ENCODE data around the gene RGS11.

- TF ChIP-seq CTCF (IDR thresholded peaks at IDR 0.05; ENCODE audit: poor library complexity, severe bottlenecking) (no peak), POLR2AphosphoS5 (IDR thresholded peaks at IDR 0.05) (no peak), REST (IDR thresholded peaks at IDR 0.05; ENCODE audit: borderline replicate concordance) (no peak), EP300 (conservative IDR thresholded peaks at IDR 0.05; ENCODE audit: poor library complexity, severe bottlenecking) (no peak), TAF1 (IDR thresholded peaks at IDR 0.05; ENCODE audit: low read depth) (no peak), EZH2 (IDR thresholded peaks at IDR 0.05; ENCODE audit: borderline replicate concordance, insufficient read depth, low read length, poor library complexity, severe bottlenecking) (no peak), RAD21 (conservative IDR thresholded peaks at IDR 0.05) (no peak), MXI1 (conservative IDR thresholded peaks at IDR 0.05; ENCODE audit: poor library complexity, severe bottlenecking) (no peak)
These were observed 13.8 kb upstream of the RGS11 start for GRCh38 chr16:289395-289997.

Measured in neural cell (in vitro differentiated cells).